HG03196 (cell line): Measurements from ENCODE around the gene PDE1C.
A peak's percentile ranks its signal among the peaks of the same experiment; 100 is the strongest.
"Not testable (repeated sequence)": the region's sequence is repeated elsewhere in the genome, so short reads cannot be mapped to it uniquely, and the experiment has no call there.

Experiments
- ATAC-seq: cut with Tn5 transposase; IDR thresholded peaks from one replicate; pipeline ENCODE4 v1.9.1; 2021; ENCODE audit not compliant: unreplicated experiment

Gene PDE1C

DNA sequence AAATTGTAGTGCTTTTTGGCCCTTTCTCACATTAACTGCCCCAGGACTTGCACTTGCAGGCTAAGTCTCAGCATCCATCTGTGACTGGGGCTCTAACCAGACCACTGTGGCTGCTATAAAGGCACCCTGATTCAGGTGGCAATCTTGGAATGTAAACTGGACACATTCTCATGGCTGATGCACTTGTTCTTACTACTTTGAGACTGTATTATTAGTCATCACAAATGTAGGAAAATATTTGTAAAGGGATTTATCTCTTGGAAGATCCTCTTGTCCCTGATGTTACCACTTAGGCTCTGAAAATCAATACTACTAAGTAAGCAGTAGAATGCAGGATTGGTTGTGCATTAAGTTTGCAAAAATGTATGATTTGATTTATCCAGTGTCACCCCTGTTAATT lies 25.0 kb downstream of the PDE1C start:
- no peak for ATAC-seq

DNA sequence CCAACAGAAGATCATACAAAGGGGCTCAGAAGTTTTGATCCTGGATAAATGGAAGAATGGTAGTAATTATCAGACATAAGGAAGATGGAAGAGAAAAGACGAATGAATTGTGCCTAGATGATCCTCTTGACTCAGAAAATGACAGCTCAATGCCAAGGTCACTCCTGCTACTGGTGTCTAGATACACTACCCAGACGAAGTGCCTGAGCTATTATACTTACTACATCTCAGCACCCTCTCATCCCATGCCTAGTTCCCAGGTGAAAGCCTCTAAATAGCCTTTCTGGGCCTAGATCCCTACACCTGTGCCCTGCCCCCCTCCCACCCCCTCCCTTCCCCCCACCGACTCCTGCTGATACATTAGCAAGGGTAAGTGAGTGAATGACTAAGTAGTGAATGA lies 25.5 kb downstream of the PDE1C start:
- ATAC-seq, result no peak

DNA sequence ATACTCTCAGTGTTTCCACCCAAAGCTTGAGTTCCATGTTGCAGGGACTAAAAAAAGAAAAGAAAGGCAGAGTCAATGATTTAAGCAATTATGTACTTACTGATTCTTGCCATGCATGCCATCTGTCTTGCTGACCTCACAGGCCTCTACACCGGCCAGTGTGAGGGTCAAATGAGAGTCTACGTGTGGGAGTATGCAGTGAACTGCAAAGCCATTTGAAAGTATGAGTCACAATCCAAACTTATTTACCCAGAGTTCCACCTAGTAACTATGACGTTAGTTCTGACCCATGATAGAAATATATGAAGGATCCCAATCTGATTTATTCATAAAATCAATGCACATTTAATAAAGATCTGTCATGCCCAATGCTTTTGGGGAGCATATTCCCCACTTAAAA lies 26.5 kb downstream of the PDE1C start:
- peak; percentile 67 for ATAC-seq

DNA sequence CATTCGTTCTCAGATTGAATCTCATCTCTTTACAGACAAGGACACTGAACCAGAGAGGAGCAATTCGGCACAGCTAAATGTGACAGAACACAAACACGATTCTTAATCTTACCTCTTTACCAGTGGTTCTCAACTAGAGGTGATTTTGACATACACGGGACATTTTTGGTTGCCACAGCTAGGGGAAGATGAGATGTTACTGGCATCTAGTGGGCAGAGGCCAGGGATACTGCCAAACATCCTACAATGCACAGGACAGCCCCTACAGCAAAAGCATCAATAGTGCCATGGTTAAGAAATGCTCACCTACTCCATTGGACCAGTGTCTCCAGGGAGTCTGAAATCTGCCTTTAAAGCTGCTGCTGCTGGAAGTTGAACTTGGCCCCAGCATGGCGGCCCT lies 27.3 kb downstream of the PDE1C start:
- ATAC-seq, result no peak

DNA sequence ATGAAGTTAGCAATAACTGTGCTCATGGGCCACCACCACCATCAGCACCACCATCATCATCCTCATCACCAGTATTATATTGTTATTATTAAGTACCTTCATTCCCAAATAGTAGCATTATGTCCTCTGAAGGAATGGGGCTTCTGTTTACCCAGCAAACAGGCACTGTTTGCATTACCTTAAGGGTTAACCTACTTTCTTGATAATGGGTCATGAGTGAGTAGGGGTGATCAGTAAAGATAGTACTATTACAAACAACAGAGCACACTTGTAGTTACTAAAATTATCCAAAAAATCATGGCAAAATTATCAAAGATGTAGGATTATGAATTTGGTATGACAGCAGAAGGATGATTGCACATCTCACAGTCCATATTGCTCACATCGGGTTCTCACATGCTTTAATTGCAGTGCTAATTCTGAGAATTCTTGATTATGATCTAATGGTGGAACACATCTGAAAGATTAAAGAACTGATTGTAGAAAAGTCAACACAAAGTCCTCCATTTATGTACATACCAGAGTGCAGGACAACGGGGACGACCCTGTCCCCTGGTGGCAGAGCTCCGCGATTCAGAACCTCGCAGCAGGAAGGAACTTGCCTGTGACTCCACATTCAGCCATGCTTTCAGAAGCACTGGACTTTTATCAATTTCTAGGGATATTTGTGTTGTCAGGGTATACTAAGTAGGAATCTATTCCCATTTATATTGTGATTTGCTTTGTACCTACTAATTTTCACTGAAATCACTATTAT lies 31.0 kb downstream of the PDE1C start:
- ATAC-seq, result no peak

DNA sequence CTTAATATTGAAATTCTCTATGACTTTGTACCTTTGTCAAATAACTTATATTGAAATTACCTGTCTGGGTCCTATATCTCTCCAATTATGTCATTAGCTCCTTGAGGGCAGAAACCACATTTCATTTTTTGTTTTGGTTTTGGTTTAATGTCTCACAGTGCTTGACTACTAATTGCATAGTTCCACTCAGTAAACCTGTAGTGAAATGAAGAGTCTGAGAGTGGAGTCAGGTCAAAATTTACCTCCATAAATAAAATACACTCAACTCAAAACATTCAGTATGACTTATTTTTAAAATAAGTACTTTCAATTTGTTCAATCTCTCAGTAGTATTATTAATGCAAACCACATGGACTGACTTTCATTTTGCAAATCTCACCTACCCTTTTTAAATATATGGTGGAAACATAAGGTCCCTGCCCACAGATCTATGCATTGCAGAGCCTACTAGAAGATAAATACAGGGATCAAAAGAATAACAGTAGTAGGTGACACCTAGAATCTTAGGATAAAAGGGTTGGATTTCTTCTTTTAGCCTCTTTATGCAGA lies 32.5 kb downstream of the PDE1C start:
- peak; percentile 74 for ATAC-seq

DNA sequence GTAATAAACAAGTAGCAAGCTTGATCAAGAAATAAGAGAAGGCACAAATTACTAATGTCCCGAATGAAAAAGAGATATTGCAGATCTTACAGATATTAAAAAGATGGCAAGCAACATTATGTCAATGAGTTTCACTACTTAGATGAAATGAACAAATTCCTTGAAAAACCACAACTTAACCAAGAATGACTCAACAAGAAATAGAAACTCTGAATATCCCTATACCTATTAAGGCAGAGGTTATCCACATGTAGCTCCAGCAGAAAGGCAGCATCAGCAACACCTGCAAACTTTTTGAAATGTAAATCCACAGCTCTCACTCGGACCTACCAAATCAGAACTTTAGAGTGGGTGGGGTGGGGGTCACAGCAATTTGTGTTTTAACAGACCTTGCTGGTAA lies 33.6 kb downstream of the PDE1C start:
- no peak for ATAC-seq

DNA sequence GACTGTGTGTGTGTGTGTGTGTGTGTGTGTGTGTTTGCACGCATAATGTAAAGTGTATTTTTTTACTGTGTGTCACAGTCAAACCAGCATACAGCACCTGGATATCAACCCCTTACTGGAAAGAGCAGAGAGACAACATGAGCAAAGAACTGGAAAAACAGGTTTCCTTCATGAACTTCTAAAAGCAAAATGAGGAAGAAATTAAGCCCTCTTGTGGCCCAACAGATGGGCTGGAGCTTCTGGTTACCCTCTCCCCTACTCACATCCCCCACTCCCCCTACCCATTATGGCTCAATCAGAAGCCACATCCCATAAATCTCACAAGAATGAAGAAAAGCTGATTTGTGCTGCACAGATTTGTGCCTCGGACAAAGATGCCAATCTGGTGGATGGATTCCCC lies 36.2 kb downstream of the PDE1C start:
- ATAC-seq, result no peak

DNA sequence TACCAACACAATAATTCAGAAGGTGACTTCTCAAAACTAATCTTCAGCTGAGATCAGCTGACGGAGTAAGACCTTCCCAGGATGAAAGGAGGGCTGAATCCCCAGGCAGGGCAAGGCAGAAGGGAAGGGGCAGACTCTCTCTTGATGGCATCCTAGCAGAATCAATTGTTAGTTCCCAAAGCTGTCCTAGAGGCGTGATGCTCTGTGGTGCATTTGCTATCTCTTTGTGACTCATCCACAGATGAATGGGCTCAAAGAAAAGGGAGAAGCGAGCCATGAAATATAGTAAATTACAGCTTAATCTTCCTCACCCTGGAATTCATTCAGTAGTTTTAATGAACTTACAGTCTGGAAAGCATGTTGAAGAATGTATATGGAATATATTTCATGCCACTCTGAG lies 37.2 kb downstream of the PDE1C start:
- no peak for ATAC-seq

DNA sequence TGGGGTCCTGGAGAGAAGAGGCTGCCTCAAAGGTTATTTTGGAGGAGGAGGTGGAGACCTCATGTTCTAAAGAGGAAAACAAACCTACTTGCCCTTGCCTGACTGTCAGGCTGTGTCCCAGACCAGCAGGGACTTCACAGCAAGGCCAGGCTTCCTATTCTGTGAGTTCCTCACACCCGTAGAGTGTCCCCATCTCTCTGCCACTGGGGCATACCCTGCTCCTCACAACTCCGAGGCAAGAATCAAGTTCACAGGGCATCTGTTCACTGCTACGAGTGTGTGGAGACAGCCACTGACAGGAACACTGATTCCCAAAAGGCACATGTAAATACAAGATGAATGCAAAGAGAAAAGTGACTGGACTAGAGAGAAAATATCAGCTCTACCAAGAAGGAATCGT lies 38.0 kb downstream of the PDE1C start:
- no peak for ATAC-seq

DNA sequence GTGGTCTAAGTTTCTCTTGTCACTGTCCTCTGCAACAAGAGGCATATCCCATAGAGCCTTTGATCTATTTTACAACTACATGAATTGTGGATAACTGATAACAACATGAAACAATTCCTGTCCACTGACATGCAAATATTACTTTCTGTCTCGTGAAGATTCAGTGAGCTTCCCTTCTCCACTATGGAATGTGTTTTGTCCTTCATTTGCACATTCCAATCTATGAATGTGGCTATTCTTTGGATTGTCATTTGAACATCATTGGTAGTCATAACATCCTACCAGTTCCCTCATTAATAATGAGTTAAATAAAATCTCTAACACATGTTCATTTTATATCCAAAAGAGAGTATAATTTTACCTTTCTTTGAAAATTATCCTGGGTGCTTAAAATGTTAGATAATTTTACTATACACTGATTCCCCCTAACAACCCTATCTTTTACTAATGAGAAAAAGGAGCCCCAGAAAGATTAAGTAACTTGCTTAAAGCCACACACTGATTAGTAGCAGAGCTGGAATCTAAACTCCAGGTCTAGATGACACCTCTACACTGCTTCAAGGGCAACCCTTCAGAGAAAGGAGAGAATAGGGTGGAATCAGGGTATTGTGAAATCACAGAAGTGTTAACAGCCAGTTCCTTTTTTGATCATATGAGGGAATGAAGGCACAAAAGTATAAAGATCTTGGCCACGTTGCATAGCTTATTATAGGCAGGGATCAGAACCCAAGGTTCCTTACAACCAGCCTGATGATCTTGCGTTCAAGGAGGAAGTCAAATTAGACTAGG lies 39.1 kb downstream of the PDE1C start:
- no peak for ATAC-seq

DNA sequence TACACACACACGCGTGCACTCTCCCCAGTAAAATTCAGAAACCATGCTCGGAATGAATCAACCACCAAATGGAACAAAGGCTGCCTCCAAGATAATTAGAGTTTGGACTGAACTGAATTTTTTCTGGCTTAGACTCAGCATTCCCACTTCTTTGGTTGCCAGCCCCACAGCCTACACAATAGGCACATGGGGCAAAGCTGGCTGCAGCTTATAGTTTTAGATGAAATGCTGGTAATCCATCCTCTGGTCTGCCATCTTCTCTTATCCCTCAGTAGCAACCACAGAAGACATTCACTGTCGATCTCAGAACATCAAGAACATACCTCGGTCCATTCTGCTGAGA lies 44.2 kb downstream of the PDE1C start:
- ATAC-seq, result no peak

DNA sequence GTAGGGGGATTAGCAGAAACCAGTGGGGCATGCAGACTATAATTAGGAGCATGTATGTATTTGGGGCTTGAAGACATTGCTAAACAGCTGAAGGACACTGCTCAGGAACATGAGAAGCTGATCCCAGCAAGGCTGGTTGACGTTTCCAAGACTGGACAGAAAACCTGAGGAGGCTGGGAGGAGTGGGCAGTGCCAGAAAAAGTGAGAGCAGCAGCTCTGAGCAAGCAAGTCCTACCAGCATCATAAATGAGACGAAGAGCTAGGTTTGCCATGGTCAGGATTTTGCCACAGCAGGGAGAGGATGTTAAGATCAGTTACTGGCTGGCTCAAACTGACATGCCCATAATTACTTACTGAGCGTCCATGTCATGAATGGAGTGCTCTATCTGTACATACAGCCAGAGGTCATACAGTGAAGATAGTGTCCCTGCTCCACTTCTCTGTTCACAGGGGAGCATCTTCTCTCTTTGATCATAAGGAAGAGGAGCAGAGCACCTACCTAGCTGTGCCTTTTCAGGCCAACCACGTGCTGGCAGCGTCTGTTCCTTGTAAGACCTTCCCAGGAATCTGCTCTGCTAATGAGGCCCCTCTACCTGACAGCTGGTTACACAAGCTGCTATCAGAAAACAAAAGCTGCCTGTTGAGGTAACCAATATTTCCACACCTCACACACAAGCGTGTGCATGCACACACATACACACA lies 44.7 kb downstream of the PDE1C start:
- no peak for ATAC-seq

DNA sequence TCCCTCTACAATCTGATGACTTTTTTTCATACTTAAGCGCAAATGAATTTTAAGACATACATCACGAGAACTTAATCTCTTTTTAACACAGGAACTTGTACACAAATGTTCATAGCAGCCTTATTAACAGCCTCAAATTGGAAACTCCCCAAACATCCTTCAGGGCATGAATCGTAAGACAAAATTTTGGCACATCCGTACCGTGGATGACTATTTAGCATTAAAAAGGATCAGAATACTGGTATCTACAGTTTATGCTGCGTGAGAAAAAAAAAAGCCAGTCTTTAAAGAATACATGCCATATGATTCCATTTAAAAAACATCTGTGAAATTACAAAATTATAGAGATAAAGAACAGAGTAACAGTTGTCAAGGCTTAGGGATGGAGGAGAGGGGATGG lies 46.8 kb downstream of the PDE1C start:
- no peak for ATAC-seq

DNA sequence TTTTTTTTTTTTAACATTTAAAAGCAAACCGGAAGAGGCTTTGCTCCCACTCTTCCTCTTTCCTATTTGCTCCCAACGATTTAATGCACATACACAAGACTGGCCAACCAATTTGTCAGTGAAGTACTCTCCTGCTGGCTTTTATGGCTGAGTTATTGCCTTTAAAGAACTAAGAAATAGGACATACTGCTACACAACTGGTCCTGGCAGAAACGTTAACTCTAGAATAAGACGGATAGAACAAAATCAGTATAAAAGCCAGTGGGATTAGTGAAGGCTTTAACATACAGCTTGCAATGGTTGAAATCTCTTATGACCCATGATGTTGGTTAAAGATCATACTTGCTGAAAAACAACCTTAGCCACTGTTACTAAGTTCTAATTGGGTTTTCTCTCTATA lies 47.2 kb downstream of the PDE1C start:
- no peak for ATAC-seq

DNA sequence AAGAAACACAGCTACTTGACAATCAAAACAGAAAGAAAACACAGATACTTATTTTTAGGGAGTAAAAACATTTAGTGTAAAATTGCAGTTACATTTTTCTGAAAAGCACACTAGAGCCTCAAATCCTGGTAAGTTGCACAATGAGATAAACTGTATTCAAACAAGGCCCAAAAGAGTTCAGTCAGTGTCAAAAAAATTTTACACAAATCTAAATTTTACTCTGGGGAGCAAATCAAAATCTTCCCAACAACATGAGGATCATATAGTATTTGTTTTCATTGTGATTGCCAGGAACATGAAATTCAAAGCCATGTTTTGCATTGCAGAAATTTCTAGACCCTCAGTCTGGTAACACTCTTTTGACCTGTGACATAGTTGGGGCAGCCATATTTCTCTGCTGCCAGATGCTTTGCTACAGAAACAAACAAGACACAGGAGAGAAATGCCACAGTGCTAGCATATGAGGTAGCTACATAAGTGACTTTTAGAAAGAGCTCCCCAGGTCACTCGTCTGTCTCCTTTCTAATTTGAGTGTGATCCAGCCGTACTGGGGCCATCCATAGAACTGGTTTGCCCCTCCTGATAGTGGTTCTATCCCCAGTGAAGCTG lies 49.6 kb downstream of the PDE1C start:
- no peak for ATAC-seq

DNA sequence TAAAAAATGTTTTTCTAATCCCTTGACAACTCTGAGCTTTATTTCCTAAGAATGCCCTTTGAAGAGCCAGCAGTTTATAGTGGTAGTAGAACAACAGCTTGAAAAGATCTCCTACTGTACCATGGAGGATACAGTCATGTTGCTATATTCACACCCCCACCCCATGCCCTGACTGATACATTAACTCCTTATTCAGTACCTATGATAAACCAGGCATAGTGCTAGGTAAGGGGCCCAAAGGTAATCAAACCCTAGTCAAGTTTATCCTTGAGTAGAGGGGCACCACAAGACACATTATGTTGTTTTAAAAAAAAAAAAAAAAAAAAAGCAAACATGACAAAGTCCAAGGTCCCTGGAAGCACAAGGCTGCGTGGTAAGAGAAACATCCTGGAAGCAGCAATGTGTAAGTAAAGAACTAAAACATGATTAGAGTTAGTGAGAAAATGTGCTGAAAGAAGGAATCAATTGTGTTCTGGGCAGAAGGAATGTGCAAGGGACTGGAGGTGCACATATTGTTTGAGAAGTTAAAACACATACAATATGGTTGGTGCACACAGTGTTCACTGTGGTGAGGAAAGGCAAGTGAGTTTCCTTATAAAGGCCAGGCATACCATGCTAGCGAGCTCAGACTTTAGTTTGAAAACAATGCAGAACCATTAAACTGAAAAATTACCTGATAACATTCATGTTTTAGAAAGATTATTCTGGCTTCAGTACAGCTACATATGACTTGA lies 51.2 kb downstream of the PDE1C start:
- no peak for ATAC-seq

DNA sequence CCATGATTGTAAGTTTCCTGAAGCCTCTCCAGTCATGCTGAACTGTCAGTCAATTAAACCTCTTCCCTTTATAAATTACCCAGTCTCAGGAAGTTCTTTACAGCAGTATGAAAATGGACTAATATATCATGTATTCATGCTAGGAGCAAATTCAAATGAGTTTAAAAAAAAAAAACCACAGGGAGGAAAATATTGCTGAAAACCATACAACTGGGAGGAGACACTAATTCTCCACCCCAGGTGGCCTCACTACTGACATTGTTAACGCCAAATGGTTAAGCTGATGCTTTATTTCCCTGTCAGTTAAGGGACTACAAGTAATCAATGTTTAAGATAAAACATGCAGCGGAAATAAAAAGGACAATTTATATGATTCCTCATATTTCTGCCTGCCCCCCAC lies 55.1 kb downstream of the PDE1C start:
- ATAC-seq, result no peak

DNA sequence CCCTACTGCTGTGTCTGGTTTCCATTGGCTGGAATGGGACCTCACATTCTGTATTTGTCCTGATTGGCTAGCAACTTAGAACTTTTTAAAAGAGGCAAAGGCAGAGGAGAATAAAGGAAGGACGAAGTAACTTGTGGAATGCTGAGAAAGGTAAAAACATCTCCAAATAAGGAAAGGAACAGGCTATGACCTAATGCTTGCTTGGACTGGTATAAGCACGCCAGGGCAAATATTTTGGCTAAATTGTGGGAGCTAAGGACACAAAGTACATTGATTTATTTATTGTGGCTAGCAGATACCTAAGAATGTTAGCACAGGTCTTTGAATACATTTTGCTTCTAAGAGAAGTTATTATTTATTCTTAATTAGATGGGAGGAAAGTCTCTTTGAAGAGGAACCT lies 56.7 kb downstream of the PDE1C start:
- ATAC-seq, result not testable (repeated sequence)

DNA sequence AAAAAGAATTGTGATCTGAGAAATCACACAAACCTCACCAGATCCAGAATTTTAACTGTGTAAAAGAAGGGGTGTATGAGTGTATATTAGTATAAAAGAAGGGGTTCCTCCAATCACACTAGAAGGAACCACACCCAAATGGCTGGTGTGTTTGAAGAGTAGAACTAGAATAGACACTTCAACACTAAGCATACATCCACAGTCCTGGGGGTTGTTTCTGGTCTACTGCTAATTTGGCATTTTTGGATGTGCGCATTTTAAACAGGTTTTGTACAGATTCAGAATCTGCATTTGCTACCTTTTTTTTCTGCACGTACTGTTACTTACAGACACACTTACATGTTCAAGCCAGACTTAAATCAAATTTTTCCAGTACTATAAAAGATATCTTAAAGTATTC lies 64.6 kb downstream of the PDE1C start:
- no peak for ATAC-seq

DNA sequence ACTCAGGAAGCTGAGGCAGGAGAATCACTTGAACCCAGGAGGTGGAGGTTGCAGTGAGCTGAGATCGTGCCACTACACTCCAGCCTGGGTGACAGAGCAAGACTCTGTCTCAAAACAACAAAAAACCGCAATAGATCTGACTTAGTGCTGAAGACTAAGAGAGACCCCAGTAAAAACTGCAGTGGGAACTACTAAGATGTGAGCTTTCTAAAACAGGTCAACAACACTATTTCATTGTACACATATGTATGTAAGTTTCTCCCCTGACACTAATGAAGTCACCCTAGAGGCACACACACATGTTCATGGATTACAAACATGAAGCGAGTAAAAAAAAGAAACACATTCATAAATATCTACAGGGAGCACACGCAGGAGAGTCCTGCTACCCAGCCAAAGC lies 68.3 kb downstream of the PDE1C start:
- ATAC-seq, result no peak
